Femur (tissue), 1 donor: ENCODE measurements around the gene PRKCD.
"Not testable (repeated sequence)": the region's sequence is repeated elsewhere in the genome, so short reads cannot be mapped to it uniquely, and the experiment has no call there.

Experiments used
- DNase-seq: peaks from one replicate; pipeline ENCODE4 v3.0.0-alpha.2; 2017

The PRKCD gene

DNA sequence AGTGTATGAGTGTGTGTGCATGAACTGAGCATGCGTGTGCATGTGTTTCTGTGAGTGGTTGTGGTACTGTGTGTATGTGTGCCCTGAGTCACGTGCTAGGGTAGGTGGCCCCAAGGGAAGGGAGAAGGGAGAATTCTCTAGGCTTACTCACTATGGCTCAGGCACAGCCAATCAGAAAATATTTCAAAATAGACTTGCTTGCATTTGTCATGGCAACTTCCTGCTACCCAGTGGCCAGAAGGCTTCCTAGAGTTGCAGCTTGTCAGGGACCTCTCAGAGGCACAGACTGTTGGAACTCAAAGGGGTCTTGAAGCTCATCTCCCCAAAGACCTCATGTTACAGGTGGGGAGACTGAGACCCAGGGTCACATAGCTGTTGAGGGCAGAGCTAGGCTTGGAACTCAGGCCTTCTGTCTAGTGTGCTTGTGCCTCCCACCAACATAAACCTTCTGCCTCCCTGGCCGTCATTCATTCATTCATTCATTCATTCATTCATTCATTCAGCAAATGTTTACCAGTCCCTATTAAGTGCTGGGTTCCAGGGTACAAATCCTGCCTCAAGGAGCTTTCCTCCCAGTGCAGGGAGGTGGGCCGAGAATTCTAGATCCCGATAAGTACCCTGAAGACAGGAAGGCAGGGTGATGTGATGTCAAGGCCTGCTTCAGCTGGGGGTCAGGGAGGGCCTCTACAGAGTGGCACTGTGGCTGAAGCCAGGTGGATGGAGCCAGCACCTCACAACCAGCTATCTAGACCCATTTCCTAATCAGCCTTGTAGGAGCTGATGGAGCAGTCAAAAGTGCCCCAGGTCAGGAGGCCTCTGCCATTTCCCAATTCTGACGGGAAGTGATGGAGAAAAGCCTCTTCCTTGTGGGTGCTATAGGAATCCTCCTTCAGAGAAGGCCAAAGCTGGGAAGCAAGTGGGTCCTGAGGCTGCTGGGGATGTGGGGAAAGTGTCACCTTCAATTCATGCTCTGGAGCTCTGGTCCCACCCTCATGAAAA lies 19.9 kb upstream of the PRKCD start:
- no peak for DNase-seq

DNA sequence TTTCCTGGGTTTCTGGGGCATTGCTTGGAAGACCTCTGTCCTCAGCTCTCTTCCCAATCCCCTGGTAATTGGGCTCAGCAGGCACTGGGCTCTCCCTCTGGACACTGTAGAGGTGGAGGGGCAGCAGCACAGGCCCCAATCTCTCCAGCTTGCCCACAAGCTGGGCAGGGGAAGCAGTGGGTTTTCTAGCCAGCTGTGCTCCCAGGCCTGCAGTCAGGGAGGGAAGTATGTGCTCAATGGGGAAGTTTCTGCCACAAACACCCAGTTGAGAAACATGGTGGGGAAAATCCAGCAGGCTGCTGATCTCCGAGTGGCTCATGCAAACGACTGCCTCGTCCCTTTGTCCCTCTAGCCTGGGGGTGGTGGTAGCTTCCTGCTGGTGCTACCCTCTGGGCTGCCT lies 18.0 kb upstream of the PRKCD start:
- no peak for DNase-seq

DNA sequence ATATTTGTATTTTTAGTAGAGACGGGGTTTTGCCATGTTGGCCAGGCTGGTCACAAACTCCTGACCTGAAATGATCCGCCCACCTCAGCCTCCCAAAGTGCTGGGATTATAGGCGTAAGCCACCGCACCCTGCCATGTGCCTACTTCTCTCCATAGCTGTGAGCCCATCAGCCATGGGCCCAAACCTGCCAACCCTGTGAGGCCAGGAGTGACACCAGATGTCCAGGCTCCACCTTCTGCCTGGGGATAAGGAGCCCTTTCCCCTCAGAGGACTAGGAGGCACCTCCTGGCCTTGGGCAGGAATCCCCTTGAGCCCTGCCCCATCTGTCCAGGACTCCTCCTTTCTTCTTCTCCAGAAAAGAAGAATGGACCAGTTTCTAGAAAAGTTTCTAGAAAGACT lies 16.6 kb upstream of the PRKCD start:
- no peak for DNase-seq

DNA sequence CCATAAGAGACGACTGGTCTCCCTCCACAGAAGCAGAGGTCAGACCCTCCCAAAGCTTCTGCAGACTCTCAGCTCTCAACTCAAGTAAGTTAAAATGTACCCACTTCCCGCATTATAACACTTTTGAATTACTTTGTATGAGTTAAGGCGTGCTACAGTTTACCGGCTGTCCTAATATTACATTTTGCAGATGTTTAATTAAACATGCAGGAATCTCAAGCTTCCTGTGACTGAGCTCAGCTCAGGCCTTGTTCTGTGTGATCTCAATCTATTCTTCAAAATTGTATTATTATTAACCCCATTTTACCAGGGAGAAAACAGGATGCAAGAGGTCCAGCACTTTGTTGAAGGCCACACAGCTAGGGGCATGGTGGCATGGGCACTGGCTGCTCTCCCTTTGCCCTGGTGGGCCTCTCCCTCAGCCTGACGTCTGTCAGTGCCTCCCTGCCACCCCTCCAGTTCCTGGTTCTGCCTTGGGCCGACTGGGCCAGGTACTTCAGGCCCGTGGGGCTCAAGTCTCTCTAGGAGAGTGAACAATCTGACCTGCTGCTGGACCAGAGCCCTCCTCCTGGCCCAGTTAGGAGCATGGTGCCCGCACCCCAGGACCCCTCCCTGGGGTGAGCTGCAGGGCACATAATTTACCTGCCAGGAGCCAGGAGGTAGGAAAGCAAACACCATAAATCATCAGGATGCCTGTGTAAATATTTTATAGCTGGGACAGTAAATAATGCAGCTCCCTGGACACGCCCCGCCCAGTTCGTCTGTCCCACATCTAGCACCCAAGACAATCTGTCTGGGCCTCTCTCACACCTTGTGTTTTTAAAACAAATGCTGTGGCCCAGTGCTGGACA lies 15.9 kb upstream of the PRKCD start:
- no peak for DNase-seq

DNA sequence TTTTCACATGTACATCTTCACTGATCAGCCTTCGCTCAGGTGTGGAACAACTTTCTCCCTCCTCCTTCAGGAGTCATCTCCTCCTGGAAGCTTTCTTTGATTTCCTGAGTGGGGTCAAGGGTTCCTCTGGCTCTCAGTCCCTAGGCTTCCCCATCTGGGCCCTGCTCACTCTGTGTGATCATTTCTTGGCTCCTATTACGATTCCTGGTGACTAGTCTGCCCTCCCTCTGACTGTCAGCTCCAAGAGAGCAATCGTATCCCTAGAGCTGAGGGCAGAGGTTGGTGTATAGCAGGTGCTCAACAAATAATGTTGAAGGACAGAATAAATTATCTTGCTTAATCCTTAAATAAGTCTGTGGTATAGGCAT lies 15.3 kb upstream of the PRKCD start:
- DNase-seq = no peak

DNA sequence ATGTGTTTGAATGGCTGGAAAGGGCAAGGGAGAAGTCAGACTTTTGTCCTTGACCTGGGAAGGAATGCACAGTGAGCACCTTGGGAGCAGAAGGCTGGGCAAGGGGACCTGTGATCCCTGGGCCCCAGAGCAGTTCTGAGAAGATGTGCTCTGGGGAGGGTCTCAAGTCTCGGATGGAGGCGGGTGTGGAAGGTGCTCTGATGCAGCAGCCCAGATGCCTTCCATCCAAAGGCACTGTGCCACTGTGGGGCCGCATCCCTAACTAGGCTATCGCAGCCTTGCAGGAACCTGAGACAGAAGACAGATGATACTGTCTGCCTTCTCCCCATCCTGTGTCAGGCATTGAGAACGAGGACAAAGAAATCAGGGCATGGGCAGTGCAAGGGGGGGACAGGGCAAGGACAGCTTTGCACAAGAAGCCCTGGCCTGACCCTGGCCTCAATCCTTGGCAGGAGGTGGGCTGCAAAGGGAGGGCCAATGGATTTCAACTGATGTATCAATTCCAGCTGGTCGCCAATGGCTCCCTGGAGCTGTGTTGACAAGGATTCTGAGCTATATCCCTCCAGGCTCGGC lies 14.6 kb upstream of the PRKCD start:
- DNase-seq = no peak

DNA sequence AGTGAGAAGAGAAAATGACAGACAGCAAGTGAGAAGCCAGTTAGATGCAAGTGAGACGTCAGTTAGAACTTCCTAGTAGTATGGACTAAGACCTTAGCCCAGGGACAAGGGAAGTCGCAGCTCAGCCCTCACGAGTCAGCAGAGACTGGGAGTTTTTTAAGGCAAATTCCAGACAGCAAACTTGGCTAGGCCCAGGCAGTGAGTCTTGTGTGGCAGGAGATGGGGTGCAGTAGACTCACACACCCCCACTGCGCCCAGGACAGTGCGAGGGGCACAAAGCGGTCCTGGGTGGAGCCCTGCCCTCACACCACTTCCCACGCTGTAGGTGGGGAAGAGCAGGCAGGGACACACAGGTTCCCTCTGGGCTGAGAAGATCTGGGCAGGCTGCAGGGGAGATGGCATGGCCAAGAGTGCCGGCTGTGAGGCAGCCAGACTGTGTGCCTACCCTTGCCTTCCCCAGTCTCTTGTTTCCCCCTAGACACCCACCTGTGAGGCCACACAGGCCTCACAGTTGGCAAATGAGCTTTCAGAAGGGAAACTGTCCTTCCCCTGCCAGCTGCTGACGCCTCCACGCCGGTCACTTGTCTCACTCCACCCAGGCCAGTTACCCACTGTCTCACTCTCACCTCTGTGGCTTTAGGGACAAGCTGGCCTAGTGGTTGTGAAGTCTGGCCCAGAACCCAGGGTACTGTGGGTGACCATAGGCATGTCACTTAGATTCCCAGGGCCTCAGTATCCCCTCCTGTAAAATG lies 13.7 kb upstream of the PRKCD start:
- no peak for DNase-seq

DNA sequence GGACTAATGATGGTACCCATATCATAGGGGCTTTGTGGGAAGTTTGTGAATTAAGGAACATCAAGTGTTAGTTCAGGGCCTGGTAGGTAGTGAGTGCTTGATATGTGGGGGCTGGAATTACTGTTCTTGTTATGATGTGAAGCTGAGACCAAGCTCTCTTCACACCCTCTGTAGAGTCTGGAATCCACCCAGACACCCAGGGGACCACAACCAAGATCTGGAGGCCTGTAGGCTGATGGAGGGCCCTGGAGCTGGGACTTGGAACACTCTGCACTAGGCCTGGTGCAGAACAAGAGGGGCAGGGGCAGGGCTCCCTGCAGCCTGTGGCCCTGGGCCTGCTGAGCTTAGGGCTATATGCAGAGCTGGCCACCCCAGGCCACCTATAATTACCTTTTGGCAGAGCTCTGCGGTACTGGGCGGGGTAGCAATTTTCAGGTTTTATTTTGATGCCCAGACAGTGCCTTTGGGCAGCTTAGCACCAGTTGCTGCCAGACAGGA lies 13.1 kb upstream of the PRKCD start:
- no peak for DNase-seq

DNA sequence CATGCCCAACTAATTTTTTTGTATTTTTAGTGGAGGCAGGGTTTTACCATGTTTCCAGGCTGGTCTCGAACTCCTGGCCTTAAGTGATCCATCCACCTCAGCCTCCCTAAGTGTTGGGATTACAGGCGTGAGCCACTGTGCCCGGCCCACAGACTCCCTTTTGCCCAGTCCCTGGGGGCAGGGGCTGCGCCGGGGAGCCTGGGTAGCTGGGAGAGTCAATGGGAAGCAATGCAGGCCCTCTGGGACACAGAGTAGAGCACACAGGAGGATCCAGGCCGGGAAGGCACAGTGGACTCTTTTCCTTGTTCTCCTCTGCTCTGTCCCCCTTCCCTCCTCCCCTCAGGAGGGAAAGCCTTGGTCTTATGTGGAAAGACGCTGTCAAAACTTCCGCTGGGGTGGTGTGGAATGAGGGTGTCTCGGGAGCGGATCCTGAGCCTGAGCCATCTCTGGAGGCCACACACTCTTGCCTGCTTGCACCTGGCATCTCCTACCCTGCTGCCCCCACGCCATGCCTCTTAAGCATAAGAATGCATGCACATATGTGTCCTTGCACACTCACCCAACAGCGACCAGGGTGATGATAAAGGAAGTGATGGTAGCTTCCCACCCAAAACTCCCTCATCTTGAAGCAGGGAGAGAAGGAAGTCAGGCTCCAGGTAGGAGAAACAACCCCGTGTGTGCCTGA lies 11.9 kb upstream of the PRKCD start:
- no peak for DNase-seq

DNA sequence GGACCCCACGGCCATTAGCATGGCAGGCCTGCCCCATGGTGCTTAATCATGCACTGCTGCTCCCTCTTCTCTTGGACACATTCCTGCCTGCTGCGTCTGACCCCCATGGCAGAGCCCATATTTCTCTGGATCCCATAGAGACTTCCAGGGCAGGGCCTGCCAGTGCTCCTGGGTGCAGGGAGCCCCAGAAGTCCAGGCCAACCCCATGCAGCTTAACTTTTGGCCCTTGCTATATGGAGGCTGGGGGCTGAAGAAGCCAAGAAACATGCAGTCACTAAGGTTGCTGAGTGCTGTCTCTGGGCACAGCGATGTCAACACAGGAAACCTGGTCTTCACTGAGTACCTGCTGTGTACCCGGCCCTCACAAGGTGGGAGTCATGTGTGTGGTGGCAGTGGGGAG lies 11.3 kb upstream of the PRKCD start:
- no peak for DNase-seq

DNA sequence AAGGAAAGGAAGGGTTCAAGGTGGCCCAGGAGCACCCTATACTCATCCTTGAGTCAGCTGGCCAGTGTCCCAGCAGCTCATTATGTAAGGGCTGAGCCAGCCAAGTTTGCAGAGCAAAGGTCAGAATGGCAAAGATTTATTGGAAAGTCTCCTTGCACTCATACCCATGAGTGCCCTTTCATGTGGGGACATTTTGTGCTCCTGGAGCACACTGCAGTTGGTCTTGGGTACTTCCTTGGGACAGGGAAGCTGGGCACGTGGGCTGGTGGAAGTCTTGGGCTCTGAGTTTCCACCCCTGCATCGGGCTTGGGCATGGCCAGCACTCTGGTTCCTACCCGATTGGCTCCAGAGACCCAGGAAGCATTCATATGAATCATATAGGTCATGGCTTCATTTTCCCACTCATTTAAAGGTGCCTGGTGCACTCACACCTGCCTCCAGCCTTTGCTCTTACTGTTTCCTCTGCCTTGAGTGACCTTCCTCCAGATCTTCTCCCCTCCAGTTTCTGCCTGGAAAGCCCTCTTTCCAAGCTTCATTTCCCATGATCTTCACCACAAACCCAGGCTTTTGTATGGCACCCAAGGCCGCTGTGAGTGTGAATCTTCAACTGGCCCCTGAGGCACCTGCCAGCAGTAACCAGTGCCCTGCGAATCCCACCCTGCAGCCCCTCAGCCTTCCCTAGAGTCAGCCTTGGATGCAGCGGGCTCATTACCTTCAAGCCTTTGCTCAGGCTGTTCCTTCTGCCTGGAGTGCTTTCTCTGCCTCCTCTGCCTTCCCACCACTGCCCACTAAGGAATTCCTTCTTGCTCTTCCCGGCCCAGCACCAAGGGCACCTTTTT lies 10.5 kb upstream of the PRKCD start:
- DNase-seq = no peak

DNA sequence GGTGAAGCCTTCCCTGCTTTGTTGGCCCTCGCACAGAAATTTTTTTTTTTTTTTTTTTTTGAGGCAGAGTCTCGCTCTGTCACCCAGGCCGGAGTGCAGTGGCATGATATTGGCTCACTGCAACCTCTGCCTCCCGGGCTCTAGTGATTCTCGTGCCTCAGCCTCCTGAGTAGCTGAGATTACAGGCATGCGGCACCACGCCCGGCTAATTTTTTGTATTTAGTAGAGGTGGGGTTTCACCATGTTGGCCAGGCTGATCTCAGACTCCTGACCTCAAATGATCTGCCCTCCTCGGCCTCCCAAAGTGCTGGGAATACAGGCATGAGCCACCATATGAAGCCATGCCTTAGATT lies 9.9 kb upstream of the PRKCD start:
- DNase-seq = not testable (repeated sequence)

DNA sequence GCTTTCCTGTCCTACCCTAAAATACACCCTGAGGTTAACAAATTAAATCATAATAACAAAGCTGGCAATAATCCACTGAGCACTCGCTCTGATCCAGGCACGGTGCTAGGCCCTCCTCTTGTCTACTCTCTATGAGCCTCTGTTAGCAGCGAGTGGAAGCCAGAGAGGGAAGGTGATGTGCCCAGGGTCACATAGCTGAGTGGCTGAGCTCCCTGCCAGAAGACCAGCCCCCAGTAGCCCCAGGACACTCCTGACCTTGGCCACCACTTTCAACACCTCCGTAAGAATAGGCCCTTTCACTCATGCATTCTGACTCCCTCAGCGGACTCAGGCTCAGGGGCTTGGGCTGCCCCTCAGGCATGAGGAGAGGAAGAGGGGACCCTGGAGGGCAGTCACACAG lies 9.5 kb upstream of the PRKCD start:
- DNase-seq = no peak

DNA sequence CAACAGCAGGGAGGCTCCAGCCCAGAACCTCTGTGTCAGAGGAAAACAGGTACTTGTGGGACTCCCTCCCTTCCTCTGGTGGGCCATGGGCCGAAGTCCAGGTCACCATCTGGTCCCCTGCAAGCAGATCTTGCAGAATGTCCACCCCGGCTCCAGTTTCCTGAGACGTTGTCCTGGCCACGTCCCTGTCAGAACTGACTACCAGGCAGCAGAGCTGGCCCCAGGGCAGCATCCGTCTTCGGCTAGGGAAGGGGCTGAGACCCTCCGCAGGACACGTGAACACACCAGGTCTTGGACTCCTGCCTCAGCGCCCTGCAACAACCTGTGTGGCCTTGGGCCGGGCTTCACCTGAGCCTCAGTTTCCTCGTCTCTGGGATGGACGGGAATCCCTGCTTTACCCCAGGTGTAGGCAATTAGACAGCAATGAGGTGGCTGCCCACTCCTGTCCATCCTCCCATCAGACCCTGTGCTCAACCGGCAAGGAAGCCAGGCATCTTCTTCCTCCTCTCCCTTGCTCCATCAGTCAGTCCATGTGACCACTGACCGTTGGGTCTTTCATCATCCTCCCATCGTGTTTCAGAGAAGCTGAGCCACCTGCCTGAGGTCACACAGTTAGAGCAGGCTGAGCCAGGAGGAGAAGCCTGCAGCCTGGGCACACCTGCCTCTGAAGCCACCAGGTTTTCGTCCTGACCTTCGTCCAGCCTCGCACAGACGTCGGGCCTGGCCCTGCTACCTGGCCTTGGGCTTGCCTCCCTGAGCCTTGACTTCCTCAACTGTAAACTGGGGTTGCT lies 8.9 kb upstream of the PRKCD start:
- DNase-seq = no peak

DNA sequence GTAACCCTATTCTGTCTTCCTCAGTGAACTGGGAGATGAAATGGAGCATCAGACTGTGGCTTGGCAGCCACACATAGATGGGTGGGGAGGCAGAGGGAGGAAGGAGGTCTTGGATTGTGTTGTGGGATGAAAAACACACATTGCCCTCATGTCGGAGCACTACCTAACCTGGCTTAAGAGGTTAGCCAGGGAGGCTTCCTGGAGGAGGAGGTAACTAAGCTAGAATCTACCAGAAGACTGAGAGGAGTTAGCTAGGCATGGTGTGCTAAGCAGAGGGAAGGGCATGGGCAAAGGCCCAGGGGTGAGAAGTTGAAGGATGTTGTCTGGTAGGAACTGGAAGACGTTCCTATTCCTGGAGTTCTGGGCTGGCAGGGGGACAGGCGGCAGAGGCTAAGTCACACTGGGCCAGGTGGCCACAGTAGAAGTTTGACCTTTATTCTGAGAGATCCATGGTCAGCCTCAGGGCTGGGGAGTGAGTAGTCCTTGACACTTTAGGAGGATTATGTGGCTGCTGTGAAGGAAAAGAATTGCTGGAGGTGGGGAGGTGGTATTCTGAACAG lies 7.7 kb upstream of the PRKCD start:
- DNase-seq = no peak

DNA sequence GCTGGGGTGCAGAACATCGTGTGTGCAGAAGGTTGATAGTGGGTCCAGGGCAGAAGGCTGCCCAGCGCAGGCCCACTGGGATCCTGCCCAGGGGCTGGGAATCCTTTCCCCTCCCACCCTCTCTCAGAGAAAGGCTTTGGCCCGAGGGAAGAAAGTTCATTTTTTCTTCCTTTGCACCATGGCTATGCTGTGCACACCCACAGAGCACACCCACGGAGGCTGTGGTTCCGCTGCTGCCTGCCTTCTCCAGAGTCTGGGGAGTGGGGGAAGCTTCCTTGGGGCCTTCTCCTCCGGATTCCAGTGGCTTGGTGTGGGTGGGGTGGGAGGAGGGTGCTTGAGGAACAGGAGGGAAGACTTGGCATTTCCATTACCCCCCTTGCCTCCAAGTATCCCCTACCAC lies 7.0 kb upstream of the PRKCD start:
- DNase-seq = no peak

DNA sequence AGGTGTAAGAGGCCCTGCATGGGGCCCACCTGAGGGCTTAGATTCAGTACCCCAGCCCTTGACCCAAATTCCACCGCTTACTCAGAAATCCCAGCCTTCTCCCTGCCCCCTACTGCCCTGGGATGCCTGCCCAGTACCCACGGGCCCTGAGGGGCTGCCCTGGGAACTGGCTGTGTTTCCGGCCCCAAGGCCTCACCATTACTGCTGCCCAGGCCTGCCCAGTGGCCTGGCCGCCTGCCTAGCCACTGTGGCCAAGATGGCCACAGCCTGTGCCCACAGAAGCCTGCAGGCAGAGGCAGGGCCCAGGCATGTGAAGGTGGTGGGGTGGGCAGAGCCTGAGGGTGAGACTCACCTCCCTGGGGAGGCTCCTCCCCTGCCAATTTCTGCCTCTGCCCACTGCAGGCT lies 6.1 kb upstream of the PRKCD start:
- DNase-seq = peak; percentile 63

DNA sequence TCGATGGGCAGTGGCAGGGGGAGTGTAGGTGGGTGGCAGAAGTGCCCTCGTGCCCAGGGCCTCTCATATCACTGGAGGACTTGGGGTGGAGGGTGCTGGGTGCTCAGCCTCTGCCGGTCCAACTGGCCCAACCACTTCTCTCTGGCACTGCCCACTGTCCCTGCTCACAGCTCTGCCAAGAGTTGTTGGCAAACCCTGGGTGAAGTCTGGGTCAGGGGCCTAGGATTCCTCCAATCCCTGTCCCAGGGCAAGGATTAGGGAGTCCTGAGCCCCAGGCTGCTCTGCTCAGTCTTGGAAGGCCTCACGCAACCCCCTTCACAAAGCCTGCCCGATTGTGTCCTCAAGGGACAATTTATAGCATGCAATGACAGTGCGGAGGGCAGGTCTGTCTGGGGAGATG lies 5.2 kb upstream of the PRKCD start:
- no peak for DNase-seq

DNA sequence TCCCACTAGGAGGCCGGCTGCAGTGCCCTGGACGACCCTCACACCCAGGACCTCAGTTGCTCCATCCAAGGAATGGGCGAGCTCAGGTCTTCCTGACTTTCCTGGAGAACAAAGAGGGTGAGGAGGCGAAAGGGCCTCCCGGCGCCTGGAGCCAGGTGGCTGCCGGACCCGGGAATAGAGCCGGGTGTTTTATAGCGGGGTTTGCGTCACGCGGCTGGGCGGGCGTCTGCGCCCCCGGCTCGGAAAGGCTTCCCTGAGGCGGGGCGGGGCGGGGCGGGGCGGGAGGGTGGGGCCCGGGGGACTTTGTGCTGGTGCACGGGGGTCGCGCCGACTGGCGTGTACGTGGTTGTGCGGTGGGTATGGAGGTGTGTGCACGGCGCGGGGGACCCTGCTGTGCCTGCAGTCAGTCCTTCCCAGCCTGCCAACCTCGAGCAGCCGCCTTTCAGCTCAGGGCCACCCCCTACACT lies 4.6 kb upstream of the PRKCD start:
- DNase-seq = no peak
